ENCODE results near the gene ACAD10. TPM values are rescaled to one million over a fixed set of nuclear protein-coding genes. Genes with fewer than 3 reads are reported as not detected.

The ACAD10 gene
- total and polyA plus RNA-seq, 4 donors = 10.7 to 34.8 (median 21.2) TPM

DNA sequence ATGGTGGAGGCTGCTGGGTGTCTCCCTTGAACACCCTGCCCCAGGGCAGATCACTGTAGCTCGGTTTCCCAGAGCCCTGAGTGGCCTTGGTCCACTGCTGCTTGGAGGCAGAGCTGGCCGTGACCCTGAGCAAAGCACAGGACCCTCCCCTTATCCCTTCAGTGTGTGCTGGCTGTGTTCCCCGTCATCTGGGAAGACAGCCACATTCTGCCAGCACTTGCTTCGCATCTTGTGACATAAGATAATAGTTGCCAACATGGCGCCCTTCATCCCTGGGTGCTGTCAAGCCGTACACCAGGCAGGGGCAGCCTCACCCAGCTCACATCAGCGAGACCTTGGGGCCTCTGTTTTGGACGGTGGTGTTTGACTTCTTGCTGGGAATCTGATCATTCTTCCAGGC, 68.8 kb downstream of the ACAD10 start:
- WGBS = 71% methylated on average over 8 of the region's 8 CpGs

More for the DNA sequence above, 68.8 kb downstream of the ACAD10 start:
- H3K36me3 ChIP-seq (ENCODE audit: control insufficient read depth in 4 of 4, insufficient read depth in 3 of 4, low read depth in 1 of 4, low read length in 3 of 4) = peaks cover 0 to 11% (median 7%) of the 10 kb centered on the region in 4 donors
- H3K4me3 ChIP-seq (ENCODE audit: low read depth in 1 of 3, low read length in 3 of 3) = no peak overlapping the region
- no peaks in the 10 kb centered on the region for H3K9me3 ChIP-seq (ENCODE audit: control insufficient read depth in 4 of 4, low read length in 3 of 4)
- no peaks in the 10 kb centered on the region for H3K27me3 ChIP-seq (ENCODE audit: control insufficient read depth in 4 of 4, insufficient read depth in 4 of 4, low read length in 3 of 4)
- no peak for DNase-seq (ENCODE audit: low spot score)
- TF ChIP-seq RXRA (IDR thresholded peaks at IDR 0.05) = no peak
- TF ChIP-seq, protein P1, sequence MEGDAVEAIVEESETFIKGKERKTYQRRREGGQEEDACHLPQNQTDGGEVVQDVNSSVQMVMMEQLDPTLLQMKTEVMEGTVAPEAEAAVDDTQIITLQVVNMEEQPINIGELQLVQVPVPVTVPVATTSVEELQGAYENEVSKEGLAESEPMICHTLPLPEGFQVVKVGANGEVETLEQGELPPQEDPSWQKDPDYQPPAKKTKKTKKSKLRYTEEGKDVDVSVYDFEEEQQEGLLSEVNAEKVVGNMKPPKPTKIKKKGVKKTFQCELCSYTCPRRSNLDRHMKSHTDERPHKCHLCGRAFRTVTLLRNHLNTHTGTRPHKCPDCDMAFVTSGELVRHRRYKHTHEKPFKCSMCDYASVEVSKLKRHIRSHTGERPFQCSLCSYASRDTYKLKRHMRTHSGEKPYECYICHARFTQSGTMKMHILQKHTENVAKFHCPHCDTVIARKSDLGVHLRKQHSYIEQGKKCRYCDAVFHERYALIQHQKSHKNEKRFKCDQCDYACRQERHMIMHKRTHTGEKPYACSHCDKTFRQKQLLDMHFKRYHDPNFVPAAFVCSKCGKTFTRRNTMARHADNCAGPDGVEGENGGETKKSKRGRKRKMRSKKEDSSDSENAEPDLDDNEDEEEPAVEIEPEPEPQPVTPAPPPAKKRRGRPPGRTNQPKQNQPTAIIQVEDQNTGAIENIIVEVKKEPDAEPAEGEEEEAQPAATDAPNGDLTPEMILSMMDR (IDR thresholded peaks at IDR 0.05; ENCODE audit: low read depth, low read length, missing input control) = no peak
- no peak for TF ChIP-seq HNF4G (IDR thresholded peaks at IDR 0.05)
- no peak for TF ChIP-seq JUND (IDR thresholded peaks at IDR 0.05)
- no peak for TF ChIP-seq NR2F2 (IDR thresholded peaks at IDR 0.05)
- TF ChIP-seq FOXA1 (IDR thresholded peaks at IDR 0.05) = no peak
- no peak for TF ChIP-seq ZBTB33 (IDR thresholded peaks at IDR 0.05)
- no peak for TF ChIP-seq YY1 (IDR thresholded peaks at IDR 0.05)
- TF ChIP-seq SP1 (IDR thresholded peaks at IDR 0.05) = no peak
- no peak for TF ChIP-seq TAF1 (conservative IDR thresholded peaks at IDR 0.05)
- TF ChIP-seq GABPA (IDR thresholded peaks at IDR 0.05 in 1 of 2, conservative IDR thresholded peaks at IDR 0.05 in 1 of 2) = no peak
- TF ChIP-seq EGR1 (IDR thresholded peaks at IDR 0.05; ENCODE audit: low read depth in 2 of 2) = no peak
- TF ChIP-seq ATF3 (IDR thresholded peaks at IDR 0.05) = no peak
- TF ChIP-seq, protein P2, sequence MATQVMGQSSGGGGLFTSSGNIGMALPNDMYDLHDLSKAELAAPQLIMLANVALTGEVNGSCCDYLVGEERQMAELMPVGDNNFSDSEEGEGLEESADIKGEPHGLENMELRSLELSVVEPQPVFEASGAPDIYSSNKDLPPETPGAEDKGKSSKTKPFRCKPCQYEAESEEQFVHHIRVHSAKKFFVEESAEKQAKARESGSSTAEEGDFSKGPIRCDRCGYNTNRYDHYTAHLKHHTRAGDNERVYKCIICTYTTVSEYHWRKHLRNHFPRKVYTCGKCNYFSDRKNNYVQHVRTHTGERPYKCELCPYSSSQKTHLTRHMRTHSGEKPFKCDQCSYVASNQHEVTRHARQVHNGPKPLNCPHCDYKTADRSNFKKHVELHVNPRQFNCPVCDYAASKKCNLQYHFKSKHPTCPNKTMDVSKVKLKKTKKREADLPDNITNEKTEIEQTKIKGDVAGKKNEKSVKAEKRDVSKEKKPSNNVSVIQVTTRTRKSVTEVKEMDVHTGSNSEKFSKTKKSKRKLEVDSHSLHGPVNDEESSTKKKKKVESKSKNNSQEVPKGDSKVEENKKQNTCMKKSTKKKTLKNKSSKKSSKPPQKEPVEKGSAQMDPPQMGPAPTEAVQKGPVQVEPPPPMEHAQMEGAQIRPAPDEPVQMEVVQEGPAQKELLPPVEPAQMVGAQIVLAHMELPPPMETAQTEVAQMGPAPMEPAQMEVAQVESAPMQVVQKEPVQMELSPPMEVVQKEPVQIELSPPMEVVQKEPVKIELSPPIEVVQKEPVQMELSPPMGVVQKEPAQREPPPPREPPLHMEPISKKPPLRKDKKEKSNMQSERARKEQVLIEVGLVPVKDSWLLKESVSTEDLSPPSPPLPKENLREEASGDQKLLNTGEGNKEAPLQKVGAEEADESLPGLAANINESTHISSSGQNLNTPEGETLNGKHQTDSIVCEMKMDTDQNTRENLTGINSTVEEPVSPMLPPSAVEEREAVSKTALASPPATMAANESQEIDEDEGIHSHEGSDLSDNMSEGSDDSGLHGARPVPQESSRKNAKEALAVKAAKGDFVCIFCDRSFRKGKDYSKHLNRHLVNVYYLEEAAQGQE (IDR thresholded peaks at IDR 0.05) = no peak
- TF ChIP-seq, protein P3, sequence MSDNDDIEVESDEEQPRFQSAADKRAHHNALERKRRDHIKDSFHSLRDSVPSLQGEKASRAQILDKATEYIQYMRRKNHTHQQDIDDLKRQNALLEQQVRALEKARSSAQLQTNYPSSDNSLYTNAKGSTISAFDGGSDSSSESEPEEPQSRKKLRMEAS (IDR thresholded peaks at IDR 0.05) = no peak
- H3K4me1 ChIP-seq (ENCODE audit: control insufficient read depth in 4 of 4, insufficient read depth in 4 of 4, low read length in 3 of 4) = peaks cover 15 to 51% (median 23%) of the 10 kb centered on the region in 4 donors
- H3K9ac ChIP-seq (ENCODE audit: low read depth in 1 of 2, low read length in 2 of 2) = no peak overlapping the region
- no peak overlapping the region for H3K27ac ChIP-seq (ENCODE audit: low read depth in 1 of 2, low read length in 2 of 2)

Data from liver (tissue), 9 donors.